Smooth muscle cell (in vitro differentiated cells): ENCODE measurements around the gene C12orf75. TPM values are rescaled to one million over a fixed set of nuclear protein-coding genes. Genes with fewer than 3 reads are reported as not detected.
"Not testable (repeated sequence)": the region's sequence is repeated elsewhere in the genome, so short reads cannot be mapped to it uniquely, and the experiment has no call there.

ENCODE experiments used
- DNase-seq: peaks from one replicate; lab custom pipeline; 2025; ENCODE audit not compliant: unreplicated experiment; lab: John Stamatoyannopoulos, UW
- H2AFZ ChIP-seq: fragments of 200-600 bp; sonication (generic); 2 replicates; pipeline ENCODE4 v1.6.0; 2016; ENCODE audit warnings: antibody characterized with exemption, low read depth, mild to moderate bottlenecking
- H3F3A ChIP-seq: fragments of 200-600 bp; sonication (generic); 2 replicates; pipeline ENCODE4 v1.6.0; 2017; ENCODE audit warnings: antibody characterized with exemption, low read depth
- H3K27ac ChIP-seq: fragments of 200-600 bp; sonication (generic); 2 replicates; pipeline ENCODE4 v1.5.1; 2016; ENCODE audit warnings: low read depth, mild to moderate bottlenecking
- H3K27me3 ChIP-seq: fragments of 200-600 bp; sonication (generic); 2 replicates; pipeline ENCODE4 v1.6.1; 2016; ENCODE audit warnings: low read depth, mild to moderate bottlenecking
- H3K36me3 ChIP-seq: fragments of 200-600 bp; sonication (generic); 2 replicates; pipeline ENCODE4 v1.5.1; 2016; ENCODE audit warnings: low read depth
- H3K4me1 ChIP-seq: fragments of 200-600 bp; sonication (generic); 2 replicates; pipeline ENCODE4 v1.5.1; 2016; ENCODE audit warnings: low read depth
- H3K4me2 ChIP-seq: fragments of 200-600 bp; sonication (generic); 2 replicates; pipeline ENCODE4 v1.6.0; 2016; ENCODE audit warnings: mild to moderate bottlenecking
- H3K4me3 ChIP-seq: fragments of 200-600 bp; sonication (generic); 2 replicates; pipeline ENCODE4 v1.5.1; 2016; ENCODE audit warnings: mild to moderate bottlenecking
- H3K79me2 ChIP-seq: fragments of 200-600 bp; sonication (generic); 2 replicates; pipeline ENCODE4 v1.6.0; 2016; ENCODE audit warnings: low read depth, mild to moderate bottlenecking
- H3K9ac ChIP-seq: fragments of 200-600 bp; sonication (generic); 2 replicates; pipeline ENCODE4 v1.6.0; 2016; ENCODE audit warnings: low read depth
- H3K9me3 ChIP-seq: fragments of 200-600 bp; sonication (generic); replicated peaks from 2 replicates; pipeline ENCODE4 v1.5.1; 2016; ENCODE audit warnings: low read depth
- H4K20me1 ChIP-seq: fragments of 200-600 bp; sonication (generic); 2 replicates; pipeline ENCODE4 v1.6.0; 2016; ENCODE audit warnings: low read depth
- CTCF ChIP-seq: fragments of 200-600 bp; sonication (generic); IDR thresholded peaks from 2 replicates; pipeline ENCODE4 v1.5.1; 2017; ENCODE audit warnings: borderline replicate concordance, mild to moderate bottlenecking, antibody characterized with exemption; ENCODE audit not compliant: insufficient read depth, poor library complexity, severe bottlenecking
- WGBS: methylation state at CpG from one replicate; pipeline ENCODE4 v1.1.7; 2016; ENCODE audit warnings: low lambda C conversion rate; 5-methylcytosine and 5-hydroxymethylcytosine counted together
- polyA plus RNA-seq: library from polyadenylated mRNA; unstranded; fragments of >200 nt; fragmentation: Nextera tagmentation; extraction: Ambion mirVana; gene quantifications from 2 replicates; pipeline ENCODE4 v1.2.1, GENCODE V29; 2016
- total RNA-seq: library from RNA; depleted of rRNA; stranded (reverse); fragments of >200 nt; gene quantifications from 2 replicates; pipeline ENCODE4 v1.2.3, GENCODE V29; 2014

The C12orf75 gene
- total and polyA plus RNA-seq, 2 experiments from 2014 or later: 201 to 309 TPM

DNA sequence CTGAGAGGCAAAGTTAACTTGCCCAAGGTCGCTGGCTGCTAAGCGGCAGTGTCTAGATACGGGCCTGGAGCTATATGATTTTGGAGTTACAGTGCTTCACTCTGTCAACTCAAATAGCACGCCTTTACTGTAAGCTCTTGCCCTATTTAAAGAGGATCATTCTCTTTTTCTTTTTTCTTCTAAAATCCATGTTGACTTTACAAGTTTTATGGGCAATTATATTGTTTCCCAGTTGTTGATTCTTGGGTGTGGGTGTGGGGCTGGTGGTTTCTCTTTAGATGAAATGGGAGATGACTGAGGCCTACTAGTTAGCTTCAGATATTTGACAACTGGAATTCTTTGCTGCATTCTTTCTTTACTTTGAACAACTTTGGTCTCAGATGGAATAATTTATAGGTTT, 70.7 kb downstream of the C12orf75 start:
- H3K27me3 ChIP-seq: no peaks in the 10 kb centered on the region
- DNase-seq: no peak
- no peaks in the 10 kb centered on the region for H3K36me3 ChIP-seq
- no peaks in the 10 kb centered on the region for H3K4me1 ChIP-seq
- H3K79me2 ChIP-seq: no peaks in the 10 kb centered on the region
- no peaks in the 10 kb centered on the region for H3K9me3 ChIP-seq
- WGBS: 92% methylated on average over 4 of the region's 4 CpGs
- H3F3A ChIP-seq: no peaks in the 10 kb centered on the region
- no peaks in the 10 kb centered on the region for H4K20me1 ChIP-seq
- no peak overlapping the region for H2AFZ ChIP-seq
- H3K9ac ChIP-seq: no peak overlapping the region
- H3K4me2 ChIP-seq: no peak overlapping the region
- no peak overlapping the region for H3K27ac ChIP-seq
- no peak overlapping the region for H3K4me3 ChIP-seq
- no peak for TF ChIP-seq CTCF

GRCh38 chr12:105402366-105402765, 71.9 kb downstream of the C12orf75 start:
- no peak for DNase-seq
- WGBS: 90% methylated on average over 5 of the region's 5 CpGs
- TF ChIP-seq CTCF: no peak
- Histone ChIP-seq H3K4me1 (no peaks in the 10 kb centered on the region), H3K9ac (no peak overlapping the region), H3K79me2 (no peaks in the 10 kb centered on the region), H3K4me3 (no peak overlapping the region), H4K20me1 (no peaks in the 10 kb centered on the region), H3K36me3 (no peaks in the 10 kb centered on the region), H3K4me2 (no peak overlapping the region), H3K9me3 (no peaks in the 10 kb centered on the region), H3K27ac (no peak overlapping the region), H3K27me3 (no peaks in the 10 kb centered on the region), H2AFZ (no peak overlapping the region), H3F3A (no peaks in the 10 kb centered on the region)

GRCh38 chr12:105403095-105403494, 72.6 kb downstream of the C12orf75 start:
- no peaks in the 10 kb centered on the region for H3K36me3 ChIP-seq
- H3K4me3 ChIP-seq: no peak overlapping the region
- H2AFZ ChIP-seq: no peak overlapping the region
- H3K4me2 ChIP-seq: no peak overlapping the region
- H3K4me1 ChIP-seq: no peaks in the 10 kb centered on the region
- H3K9ac ChIP-seq: no peak overlapping the region
- H3K27ac ChIP-seq: no peak overlapping the region
- H3K27me3 ChIP-seq: no peaks in the 10 kb centered on the region
- H3K9me3 ChIP-seq: no peaks in the 10 kb centered on the region
- no peak for TF ChIP-seq CTCF
- WGBS: 96% methylated on average over 1 of the region's 1 CpG
- H4K20me1 ChIP-seq: no peaks in the 10 kb centered on the region
- no peaks in the 10 kb centered on the region for H3F3A ChIP-seq
- no peak for DNase-seq
- H3K79me2 ChIP-seq: no peaks in the 10 kb centered on the region

- not testable (repeated sequence) for H4K20me1 ChIP-seq, H3K79me2 ChIP-seq, H3K27ac ChIP-seq, H2AFZ ChIP-seq, H3F3A ChIP-seq, H3K4me2 ChIP-seq, H3K4me1 ChIP-seq, H3K36me3 ChIP-seq, H3K27me3 ChIP-seq, H3K9ac ChIP-seq, DNase-seq, H3K9me3 ChIP-seq, H3K4me3 ChIP-seq
- 96% methylated on average over 3 of the region's 3 CpGs for WGBS
These were observed 73.6 kb downstream of the C12orf75 start for GRCh38 chr12:105404134-105404533.
